ENCODE data around the gene KLHDC8B.

The KLHDC8B gene

DNA sequence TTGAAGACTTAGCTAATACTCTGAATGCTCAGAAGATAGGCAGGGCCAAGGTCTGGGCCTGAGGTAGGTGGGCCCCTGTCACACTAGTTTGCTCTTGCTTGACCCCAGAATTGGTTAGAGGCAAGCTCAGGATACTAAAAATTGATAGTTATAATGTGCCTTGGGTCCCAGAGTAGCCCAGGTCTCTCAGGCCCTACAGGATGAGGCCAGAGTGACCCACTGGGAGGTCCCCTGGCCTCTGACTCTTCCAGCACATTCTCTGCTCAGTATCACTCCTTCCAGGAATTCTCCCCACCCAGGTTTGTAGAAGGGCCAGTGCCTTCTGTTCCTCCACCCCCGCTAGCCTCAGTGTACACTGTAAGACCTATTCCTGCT is 667 bp upstream of the KLHDC8B start:
- no peaks in the 10 kb centered on the region for H3K36me3 Mint-ChIP-seq
- peak overlapping the region; percentile 69 for H3K27ac Mint-ChIP-seq
- H3K27me3 Mint-ChIP-seq, result no peaks in the 10 kb centered on the region
- H3K4me3 Mint-ChIP-seq, result peak overlapping the region; percentile 91
- peaks cover 22% of the 10 kb centered on the region for H3K4me1 Mint-ChIP-seq
- no peaks in the 10 kb centered on the region for H3K9me3 Mint-ChIP-seq

DNA sequence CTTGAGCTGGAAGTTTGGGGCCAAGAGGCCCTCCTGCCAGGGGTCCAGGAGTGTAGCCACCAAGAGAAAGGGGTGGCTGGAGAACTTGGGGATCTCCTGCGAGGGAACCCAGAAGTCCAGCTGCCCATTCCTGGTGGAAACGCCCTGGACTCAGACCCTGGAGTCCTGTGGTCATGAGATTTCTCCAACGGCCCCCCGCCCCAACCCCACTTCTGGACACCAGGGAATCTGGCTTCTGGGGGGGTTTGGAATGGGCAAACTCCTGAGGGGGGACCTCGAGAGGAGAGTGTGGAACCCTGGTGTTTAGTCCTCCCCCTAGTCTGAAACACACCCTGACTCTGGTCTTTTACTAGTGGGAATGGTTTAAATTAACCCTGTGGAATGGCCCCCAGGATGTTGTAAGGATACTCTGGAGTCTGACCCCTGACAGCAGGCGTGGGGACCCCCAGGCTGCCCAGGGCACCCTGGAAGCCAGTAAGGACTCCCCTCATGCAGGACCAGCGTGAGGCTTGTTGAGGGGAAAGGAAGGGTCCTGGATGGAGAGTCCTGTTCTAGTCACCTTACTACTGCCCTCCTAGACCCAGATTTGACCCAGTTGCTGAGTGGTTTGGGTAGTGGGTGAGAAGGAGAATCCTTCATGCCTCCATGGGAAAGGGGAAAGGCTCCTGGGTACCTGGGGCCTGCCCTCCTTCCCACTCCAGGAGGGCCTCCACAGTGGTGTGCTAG is 540 bp downstream of the KLHDC8B start:
- H3K4me3 Mint-ChIP-seq, result peak overlapping the region; percentile 72
- peak overlapping the region; percentile 51 for H3K27ac Mint-ChIP-seq
- no peaks in the 10 kb centered on the region for H3K27me3 Mint-ChIP-seq
- H3K4me1 Mint-ChIP-seq, result peaks cover 22% of the 10 kb centered on the region
- no peaks in the 10 kb centered on the region for H3K36me3 Mint-ChIP-seq
- H3K9me3 Mint-ChIP-seq, result no peaks in the 10 kb centered on the region

DNA sequence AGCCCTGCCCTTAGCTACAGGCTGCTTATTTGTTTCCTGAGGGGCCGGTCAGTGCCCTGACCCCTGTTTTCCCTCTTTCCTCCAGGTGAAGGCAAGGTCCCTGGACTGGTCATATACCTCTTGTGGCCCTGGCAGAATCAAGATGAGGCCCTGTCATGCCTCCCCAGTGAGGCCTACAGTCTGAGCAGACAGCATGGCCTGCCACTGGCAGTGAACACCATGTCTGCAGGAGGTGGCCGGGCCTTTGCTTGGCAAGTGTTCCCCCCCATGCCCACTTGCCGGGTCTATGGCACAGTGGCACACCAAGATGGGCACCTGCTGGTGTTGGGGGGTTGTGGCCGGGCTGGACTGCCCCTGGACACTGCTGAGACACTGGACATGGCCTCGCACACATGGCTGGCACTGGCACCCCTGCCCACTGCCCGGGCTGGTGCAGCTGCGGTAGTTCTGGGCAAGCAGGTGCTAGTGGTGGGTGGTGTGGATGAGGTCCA is 1.2 kb downstream of the KLHDC8B start:
- no peak overlapping the region for H3K27ac Mint-ChIP-seq
- H3K4me3 Mint-ChIP-seq, result no peak overlapping the region
- no peaks in the 10 kb centered on the region for H3K36me3 Mint-ChIP-seq
- H3K4me1 Mint-ChIP-seq, result peaks cover 22% of the 10 kb centered on the region
- H3K9me3 Mint-ChIP-seq, result no peaks in the 10 kb centered on the region
- no peaks in the 10 kb centered on the region for H3K27me3 Mint-ChIP-seq

DNA sequence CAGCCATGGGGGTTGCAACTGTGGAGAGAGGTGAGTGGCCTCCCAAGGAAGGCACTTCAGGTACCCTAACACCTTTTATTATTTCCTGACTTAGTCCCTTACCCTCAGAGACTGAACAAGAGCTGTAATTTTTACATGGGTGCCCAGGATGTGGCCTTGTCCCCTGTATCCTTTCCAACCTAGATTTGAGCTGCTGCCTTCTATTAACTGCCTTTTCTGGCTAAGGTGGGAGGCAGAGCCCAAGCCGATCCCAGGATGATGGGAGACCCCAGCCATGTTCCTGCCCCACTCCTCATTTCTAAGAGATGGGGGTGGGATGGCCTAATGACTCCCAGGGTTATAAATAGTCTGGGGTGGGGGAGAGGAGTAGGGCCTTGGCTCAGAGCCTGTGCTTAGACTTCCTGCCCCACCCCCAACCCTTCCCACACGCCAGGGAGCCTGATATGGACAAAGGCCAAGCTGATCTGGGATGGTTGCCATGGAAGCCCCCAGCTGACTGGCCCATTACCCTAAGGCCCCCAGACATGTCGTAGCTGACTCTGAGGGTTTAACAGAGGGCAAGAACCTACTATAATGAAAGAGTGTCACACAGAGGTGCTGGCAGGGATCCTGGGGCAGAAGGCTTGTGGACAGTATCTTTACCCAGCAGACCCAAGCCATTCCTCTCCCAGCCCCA is 1.9 kb downstream of the KLHDC8B start:
- no peak overlapping the region for H3K4me3 Mint-ChIP-seq
- H3K36me3 Mint-ChIP-seq, result no peaks in the 10 kb centered on the region
- peaks cover 22% of the 10 kb centered on the region for H3K4me1 Mint-ChIP-seq
- no peaks in the 10 kb centered on the region for H3K27me3 Mint-ChIP-seq
- H3K9me3 Mint-ChIP-seq, result no peaks in the 10 kb centered on the region
- no peak overlapping the region for H3K27ac Mint-ChIP-seq

DNA sequence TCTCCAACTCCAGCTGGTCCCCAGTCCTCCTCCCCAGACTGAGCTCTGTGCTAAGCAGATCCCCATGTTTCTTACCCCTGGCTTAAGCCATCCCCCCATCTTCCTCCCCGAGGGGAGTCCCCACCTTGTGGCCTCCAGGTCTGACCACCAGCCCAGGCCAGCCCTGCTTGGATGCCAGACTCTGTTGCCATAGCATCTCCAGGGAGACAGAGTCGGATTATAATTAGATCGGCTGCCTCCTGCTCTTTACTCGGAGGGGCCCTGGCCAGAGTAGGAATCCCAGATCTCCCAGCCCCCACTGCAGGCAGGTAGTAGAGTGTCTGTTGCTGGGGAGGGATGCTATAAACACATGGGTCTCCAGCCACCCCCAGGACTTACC is 2.4 kb downstream of the KLHDC8B start:
- Mint-ChIP-seq H3K27ac (no peak overlapping the region), H3K4me3 (no peak overlapping the region)

DNA sequence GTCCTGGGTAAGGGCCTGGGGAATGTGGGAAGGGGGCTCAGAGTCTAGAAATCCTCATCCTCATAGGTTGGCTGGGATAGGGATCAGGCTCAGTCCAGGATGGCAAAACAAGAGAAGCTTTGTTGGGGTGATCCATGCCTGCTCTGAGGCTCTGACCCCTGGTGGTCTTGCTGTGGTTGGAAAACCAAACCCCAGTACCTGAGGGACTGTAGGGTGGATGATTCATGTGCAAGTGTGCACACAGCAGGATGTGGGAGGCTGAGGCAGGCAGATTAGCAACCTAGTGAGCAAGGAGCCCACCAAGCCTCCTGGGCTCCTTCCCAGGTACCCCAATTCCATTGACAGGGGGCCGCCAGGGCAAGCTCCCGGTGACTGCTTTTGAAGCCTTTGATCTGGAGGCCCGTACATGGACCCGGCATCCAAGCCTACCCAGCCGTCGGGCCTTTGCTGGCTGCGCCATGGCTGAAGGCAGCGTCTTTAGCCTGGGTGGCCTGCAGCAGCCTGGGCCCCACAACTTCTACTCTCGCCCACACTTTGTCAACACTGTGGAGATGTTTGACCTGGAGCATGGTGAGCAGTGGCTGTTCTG is 3.1 kb downstream of the KLHDC8B start:
- H3K36me3 Mint-ChIP-seq, result no peaks in the 10 kb centered on the region
- H3K27me3 Mint-ChIP-seq, result no peaks in the 10 kb centered on the region
- no peak overlapping the region for H3K4me3 Mint-ChIP-seq
- H3K27ac Mint-ChIP-seq, result no peak overlapping the region
- no peaks in the 10 kb centered on the region for H3K9me3 Mint-ChIP-seq
- peaks cover 21% of the 10 kb centered on the region for H3K4me1 Mint-ChIP-seq

More for the DNA sequence above, 2.4 kb downstream of the KLHDC8B start:
- Mint-ChIP-seq H3K4me1 (peaks cover 22% of the 10 kb centered on the region), H3K9me3 (no peaks in the 10 kb centered on the region), H3K27me3 (no peaks in the 10 kb centered on the region), H3K36me3 (no peaks in the 10 kb centered on the region)

DNA sequence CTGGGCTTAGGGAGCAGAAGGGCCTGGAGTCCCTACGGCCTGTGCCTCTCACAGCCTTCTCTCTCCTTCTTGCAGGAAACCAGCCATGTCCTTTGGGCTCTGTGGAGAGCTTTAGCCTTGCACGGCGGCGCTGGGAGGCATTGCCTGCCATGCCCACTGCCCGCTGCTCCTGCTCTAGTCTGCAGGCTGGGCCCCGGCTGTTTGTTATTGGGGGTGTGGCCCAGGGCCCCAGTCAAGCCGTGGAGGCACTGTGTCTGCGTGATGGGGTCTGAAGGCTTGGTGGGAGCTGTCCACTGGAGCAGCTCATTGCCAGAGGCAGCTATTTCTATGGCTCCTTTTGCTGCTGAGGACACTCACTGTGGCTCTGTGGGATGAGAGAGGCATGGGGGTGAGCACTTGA is 4.1 kb downstream of the KLHDC8B start:
- Mint-ChIP-seq H3K36me3 (no peaks in the 10 kb centered on the region), H3K27ac (no peak overlapping the region), H3K9me3 (no peaks in the 10 kb centered on the region), H3K4me1 (peaks cover 12% of the 10 kb centered on the region), H3K27me3 (no peaks in the 10 kb centered on the region), H3K4me3 (no peak overlapping the region)

DNA sequence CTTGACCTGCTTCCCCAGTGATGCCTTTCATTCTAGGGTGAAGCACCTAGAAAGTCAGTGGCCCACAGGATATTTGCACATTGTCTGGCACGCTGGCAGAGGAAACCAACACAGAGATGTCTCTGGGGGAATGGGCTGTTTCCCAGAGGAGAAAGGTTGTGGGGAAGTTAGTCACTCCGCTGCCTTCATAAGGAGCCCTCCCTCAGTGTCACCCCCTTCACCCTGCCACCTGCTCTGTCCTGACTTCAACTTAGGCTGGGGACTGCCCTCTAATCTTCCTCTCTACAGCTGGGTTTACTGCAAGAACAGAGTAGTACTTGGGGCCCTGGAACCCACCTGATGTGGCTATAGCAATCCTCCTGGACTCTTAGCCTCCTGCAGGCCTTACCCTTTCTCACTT is 5.7 kb downstream of the KLHDC8B start:
- Mint-ChIP-seq H3K4me1 (peaks cover 1% of the 10 kb centered on the region), H3K27ac (no peak overlapping the region), H3K36me3 (no peaks in the 10 kb centered on the region), H3K27me3 (no peaks in the 10 kb centered on the region), H3K9me3 (no peaks in the 10 kb centered on the region), H3K4me3 (no peak overlapping the region)

DNA sequence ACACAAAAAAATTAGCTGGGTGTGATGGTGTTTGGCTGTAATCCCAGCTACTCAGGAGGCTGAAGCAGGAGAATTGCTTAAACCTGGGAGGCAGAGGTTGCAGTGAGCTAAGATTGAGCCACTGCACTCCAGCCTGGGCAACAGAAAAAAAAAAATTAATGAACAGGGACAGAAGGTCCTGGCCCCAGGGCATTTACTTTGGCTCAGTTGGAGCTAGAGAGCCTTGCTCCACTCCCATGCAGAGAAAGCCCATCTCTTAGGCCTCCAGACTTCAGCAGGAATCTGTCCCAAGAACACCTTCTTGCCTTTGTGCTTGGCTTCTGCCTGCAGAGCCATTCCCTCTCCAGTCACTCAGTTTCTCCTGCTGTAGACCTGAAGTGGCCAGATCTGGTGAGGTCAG is 8.7 kb downstream of the KLHDC8B start:
- Mint-ChIP-seq H3K9me3 (no peaks in the 10 kb centered on the region), H3K4me3 (no peak overlapping the region), H3K4me1 (no peaks in the 10 kb centered on the region), H3K36me3 (no peaks in the 10 kb centered on the region), H3K27ac (no peak overlapping the region), H3K27me3 (no peaks in the 10 kb centered on the region)

DNA sequence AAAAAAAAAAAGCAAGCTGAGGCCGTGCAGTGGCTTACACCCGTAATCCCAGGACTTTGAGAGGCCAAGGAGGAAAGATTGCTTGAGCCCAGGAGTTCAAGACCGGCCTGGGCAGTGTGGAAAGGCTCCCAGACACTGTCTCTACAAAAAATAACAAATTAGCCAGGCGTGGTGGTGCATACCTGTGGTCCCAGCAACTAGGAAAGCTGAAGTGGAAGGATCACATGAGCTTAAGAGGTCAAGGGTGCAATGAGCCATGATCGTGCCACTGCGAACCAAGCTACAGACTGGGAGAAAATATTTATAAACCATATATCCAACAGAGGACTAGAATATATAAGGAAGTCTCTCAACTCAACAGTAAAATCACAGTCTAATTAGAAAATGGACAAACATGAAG is 10.0 kb downstream of the KLHDC8B start:
- no peaks in the 10 kb centered on the region for H3K27me3 Mint-ChIP-seq
- H3K36me3 Mint-ChIP-seq, result no peaks in the 10 kb centered on the region
- no peaks in the 10 kb centered on the region for H3K4me1 Mint-ChIP-seq
- no peaks in the 10 kb centered on the region for H3K9me3 Mint-ChIP-seq
- no peak overlapping the region for H3K4me3 Mint-ChIP-seq
- no peak overlapping the region for H3K27ac Mint-ChIP-seq

DNA sequence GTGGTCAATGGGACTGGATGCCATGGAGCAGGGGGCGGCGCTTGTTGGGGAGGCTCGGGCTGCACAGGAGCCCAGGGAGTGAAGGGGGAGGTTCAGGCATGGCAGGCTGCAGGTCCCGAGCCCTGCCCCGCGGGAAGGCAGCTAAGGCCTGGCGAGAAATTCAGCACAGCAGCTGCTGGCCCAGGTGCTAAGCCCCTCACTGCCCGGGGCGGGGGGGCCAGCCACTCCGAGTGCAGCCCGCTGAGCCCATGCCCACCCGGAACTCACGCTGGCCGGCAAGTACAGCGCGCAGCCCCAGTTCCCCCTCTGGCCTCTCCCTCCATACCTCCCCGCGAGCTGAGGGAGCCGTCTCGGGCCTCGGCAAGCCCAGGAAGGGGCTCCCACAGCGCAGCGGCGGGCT is 11.3 kb downstream of the KLHDC8B start:
- no peaks in the 10 kb centered on the region for H3K4me1 Mint-ChIP-seq
- no peak overlapping the region for H3K27ac Mint-ChIP-seq
- no peaks in the 10 kb centered on the region for H3K36me3 Mint-ChIP-seq
- no peaks in the 10 kb centered on the region for H3K27me3 Mint-ChIP-seq
- no peaks in the 10 kb centered on the region for H3K9me3 Mint-ChIP-seq
- no peak overlapping the region for H3K4me3 Mint-ChIP-seq

DNA sequence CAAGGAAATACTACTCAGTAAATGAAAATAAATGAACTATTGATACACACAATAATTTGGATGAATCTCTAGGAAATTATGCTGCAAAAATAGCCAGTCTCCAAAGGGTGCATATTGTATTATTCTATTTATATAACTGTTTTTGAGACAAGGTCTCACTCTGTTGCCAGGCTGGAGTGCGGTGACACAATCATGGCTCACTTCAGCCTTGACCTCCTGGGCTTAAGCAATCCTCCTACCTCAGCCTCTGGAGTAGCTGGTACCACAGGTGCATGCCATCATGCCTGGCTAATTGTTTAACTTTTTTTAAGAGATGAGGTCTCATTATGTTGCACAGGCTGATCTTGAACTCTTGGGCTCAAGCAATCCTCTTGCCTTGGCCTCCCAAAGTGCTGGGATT is 12.5 kb downstream of the KLHDC8B start:
- Mint-ChIP-seq H3K4me1 (no peaks in the 10 kb centered on the region), H3K4me3 (no peak overlapping the region), H3K27ac (no peak overlapping the region), H3K36me3 (no peaks in the 10 kb centered on the region), H3K9me3 (no peaks in the 10 kb centered on the region), H3K27me3 (no peaks in the 10 kb centered on the region)

DNA sequence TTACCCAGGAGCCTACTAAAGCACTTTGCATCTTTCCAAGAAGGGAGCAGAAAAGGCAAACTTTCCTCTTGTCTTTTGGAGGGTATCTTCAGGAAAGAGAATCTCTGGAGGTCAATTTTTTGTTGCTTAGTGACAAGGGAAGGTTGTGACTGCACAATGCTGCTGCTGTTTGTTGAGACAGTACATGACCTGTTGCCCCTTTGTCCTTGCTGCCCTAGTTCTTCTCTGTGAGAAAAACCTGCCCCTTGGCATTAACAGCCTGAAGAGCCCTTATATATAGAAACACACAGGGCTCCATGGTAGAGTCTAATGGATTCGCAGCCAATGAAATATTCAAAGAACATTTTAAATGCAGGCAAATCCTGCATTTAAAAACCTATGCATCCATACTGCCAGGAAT is 20.3 kb downstream of the KLHDC8B start:
- H3K27ac Mint-ChIP-seq, result no peak overlapping the region

DNA sequence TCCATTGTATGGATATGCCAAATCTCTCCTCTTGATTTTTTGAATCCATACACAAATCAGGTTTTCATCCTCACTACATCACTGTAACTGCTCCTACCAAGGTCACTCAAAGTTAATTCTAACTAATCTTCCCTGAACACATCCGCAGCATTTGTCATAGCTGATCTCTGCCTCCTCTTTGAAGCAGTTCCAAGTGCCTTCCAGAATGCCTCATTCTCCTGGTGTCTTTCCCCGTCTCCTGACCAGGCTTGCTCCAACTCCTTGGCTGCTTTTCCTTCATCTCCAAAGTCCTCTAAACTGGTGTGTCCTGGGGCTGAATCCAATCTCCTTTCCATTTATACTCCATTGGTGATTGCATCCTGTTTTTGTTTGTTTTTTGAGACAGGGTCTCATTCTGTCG is 26.8 kb downstream of the KLHDC8B start:
- H3K27me3 Mint-ChIP-seq, result peaks cover 3% of the 10 kb centered on the region
- no peak overlapping the region for H3K27ac Mint-ChIP-seq
- H3K9me3 Mint-ChIP-seq, result no peaks in the 10 kb centered on the region
- H3K36me3 Mint-ChIP-seq, result no peaks in the 10 kb centered on the region
- H3K4me3 Mint-ChIP-seq, result no peak overlapping the region
- H3K4me1 Mint-ChIP-seq, result no peaks in the 10 kb centered on the region

More for the DNA sequence above, 20.3 kb downstream of the KLHDC8B start:
- Mint-ChIP-seq H3K27me3 (no peaks in the 10 kb centered on the region), H3K4me3 (no peak overlapping the region), H3K4me1 (no peaks in the 10 kb centered on the region), H3K9me3 (no peaks in the 10 kb centered on the region), H3K36me3 (no peaks in the 10 kb centered on the region)

DNA sequence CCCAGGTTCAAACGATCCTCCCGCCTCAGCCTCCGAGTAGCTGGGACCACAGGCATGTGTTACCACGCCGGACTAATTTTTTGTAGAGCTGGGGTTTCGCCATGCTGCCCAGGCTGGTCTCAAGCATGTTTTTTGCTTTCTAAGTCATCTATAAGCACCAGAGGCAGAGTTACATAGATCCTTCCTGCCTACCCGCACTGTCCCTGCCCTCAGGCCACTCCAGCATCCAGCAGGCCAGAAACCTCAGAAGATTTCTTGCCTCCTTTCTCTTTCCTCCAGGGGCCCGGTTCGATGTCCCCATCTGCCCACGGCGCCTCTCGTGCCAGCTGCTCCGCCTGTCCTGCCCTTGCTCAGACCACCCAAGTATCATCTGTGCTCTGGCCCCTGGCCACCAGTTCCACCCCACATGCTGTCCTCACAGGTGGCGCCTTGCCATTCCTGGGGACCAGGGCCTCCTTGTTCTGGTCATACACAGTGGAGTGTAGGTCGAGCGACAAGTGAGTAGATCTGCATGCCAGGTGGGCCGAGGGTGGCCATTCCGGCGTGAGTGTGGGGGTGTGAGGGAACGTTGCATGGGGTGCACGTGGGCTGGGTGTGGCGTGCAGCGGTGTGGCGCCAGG is 27.3 kb downstream of the KLHDC8B start:
- Mint-ChIP-seq H3K9me3 (no peaks in the 10 kb centered on the region), H3K4me3 (no peak overlapping the region), H3K27ac (peak overlapping the region; percentile 23), H3K4me1 (no peaks in the 10 kb centered on the region), H3K36me3 (no peaks in the 10 kb centered on the region), H3K27me3 (peaks cover 3% of the 10 kb centered on the region)
